ENCODE results near the gene STARD4.

Gene STARD4

GRCh38 chr5:111454198-111454622 lies 58.1 kb downstream of the STARD4 start:
- H3K4me3 Mint-ChIP-seq = peak overlapping the region in 2 of 3 experiments; percentile 6 to 39
- no peaks in the 10 kb centered on the region for H3K9me3 Mint-ChIP-seq
- H3K36me3 Mint-ChIP-seq (ENCODE audit: low read depth) = no peaks in the 10 kb centered on the region
- TF ChIP-seq, protein P1, sequence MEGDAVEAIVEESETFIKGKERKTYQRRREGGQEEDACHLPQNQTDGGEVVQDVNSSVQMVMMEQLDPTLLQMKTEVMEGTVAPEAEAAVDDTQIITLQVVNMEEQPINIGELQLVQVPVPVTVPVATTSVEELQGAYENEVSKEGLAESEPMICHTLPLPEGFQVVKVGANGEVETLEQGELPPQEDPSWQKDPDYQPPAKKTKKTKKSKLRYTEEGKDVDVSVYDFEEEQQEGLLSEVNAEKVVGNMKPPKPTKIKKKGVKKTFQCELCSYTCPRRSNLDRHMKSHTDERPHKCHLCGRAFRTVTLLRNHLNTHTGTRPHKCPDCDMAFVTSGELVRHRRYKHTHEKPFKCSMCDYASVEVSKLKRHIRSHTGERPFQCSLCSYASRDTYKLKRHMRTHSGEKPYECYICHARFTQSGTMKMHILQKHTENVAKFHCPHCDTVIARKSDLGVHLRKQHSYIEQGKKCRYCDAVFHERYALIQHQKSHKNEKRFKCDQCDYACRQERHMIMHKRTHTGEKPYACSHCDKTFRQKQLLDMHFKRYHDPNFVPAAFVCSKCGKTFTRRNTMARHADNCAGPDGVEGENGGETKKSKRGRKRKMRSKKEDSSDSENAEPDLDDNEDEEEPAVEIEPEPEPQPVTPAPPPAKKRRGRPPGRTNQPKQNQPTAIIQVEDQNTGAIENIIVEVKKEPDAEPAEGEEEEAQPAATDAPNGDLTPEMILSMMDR (IDR thresholded peaks at IDR 0.05; ENCODE audit: unreplicated experiment in 3 of 3) = no peak
- no peaks in the 10 kb centered on the region for H3K27me3 Mint-ChIP-seq (ENCODE audit: low read depth)
- peaks cover 24% of the 10 kb centered on the region for H3K4me1 Mint-ChIP-seq
- peak overlapping the region; percentile 89 to 96 (median 91) for H3K27ac Mint-ChIP-seq

DNA sequence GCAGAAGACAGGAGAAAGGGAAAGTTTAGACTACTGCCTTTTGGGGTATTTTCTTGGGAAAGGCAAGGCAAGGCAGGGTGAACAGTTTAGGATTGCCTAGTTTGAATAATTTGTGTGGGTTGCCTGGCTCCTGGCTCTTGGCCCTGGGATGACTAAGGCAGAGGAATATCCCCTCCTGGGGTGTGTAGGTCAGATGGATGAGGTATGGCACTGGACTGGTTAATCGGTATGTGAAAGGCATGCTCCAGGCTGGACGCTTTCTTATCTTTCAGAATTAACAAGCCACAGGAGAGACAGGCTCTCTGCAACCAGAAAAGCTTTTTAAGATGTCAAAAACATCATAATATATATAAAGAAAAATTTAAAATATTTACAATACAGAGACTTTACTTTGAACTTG lies 58.6 kb downstream of the STARD4 start:
- Mint-ChIP-seq H3K36me3 (ENCODE audit: low read depth) (no peaks in the 10 kb centered on the region), H3K4me1 (peaks cover 24% of the 10 kb centered on the region), H3K27me3 (ENCODE audit: low read depth) (no peaks in the 10 kb centered on the region), H3K27ac (peak overlapping the region; percentile 89 to 96 (median 91)), H3K4me3 (peak overlapping the region; percentile 37 to 51 (median 49)), H3K9me3 (no peaks in the 10 kb centered on the region)
- TF ChIP-seq, protein P1 (IDR thresholded peaks at IDR 0.05; ENCODE audit: unreplicated experiment in 3 of 3) = no peak

GRCh38 chr5:111453295-111453694 lies 59.0 kb downstream of the STARD4 start:
- Mint-ChIP-seq H3K4me3 (peak overlapping the region; percentile 37 to 51 (median 49)), H3K9me3 (no peaks in the 10 kb centered on the region), H3K27me3 (ENCODE audit: low read depth) (no peaks in the 10 kb centered on the region), H3K27ac (peak overlapping the region; percentile 89 to 96 (median 91)), H3K4me1 (peaks cover 24% of the 10 kb centered on the region), H3K36me3 (ENCODE audit: low read depth) (no peaks in the 10 kb centered on the region)
- TF ChIP-seq, protein P1 (IDR thresholded peaks at IDR 0.05; ENCODE audit: unreplicated experiment in 3 of 3) = no peak

- peaks cover 8% of the 10 kb centered on the region for H3K4me1 Mint-ChIP-seq
- TF ChIP-seq, protein P1 (IDR thresholded peaks at IDR 0.05; ENCODE audit: unreplicated experiment in 3 of 3) = no peak
- peak overlapping the region in 1 of 3 experiments; percentile 40 for H3K27ac Mint-ChIP-seq
- no peaks in the 10 kb centered on the region for H3K27me3 Mint-ChIP-seq (ENCODE audit: low read depth)
- no peaks in the 10 kb centered on the region for H3K36me3 Mint-ChIP-seq (ENCODE audit: low read depth)
- no peak overlapping the region for H3K4me3 Mint-ChIP-seq
- no peaks in the 10 kb centered on the region for H3K9me3 Mint-ChIP-seq
Observed at GRCh38 chr5:111447822-111448221, 64.5 kb downstream of the STARD4 start.

DNA sequence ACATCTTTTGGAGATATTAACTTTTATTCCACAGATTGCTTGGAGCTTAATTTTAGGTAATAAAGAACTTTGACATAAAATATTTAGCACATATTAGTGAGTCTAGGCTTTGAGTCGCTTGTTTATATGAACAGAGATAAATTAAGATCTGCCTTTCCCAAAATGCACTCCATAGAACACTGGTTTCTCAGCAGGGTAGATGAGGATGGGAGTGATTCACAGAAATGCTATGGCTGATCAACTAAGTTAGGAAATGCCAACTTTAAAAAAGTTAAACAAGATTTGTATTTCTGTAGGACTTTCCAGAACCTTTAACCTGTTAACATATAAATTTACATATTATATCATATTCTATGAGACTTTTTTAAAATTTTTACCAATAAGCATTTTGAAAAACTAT lies 65.2 kb downstream of the STARD4 start:
- Mint-ChIP-seq H3K9me3 (no peaks in the 10 kb centered on the region), H3K27ac (no peak overlapping the region), H3K4me1 (peaks cover 4% of the 10 kb centered on the region), H3K4me3 (no peak overlapping the region), H3K27me3 (ENCODE audit: low read depth) (no peaks in the 10 kb centered on the region), H3K36me3 (ENCODE audit: low read depth) (no peaks in the 10 kb centered on the region)
- TF ChIP-seq, protein P1 (IDR thresholded peaks at IDR 0.05; ENCODE audit: unreplicated experiment in 3 of 3) = no peak
